ENCODE measurements around the gene MT1F.
A peak's percentile ranks its signal among the peaks of the same experiment; 100 is the strongest.

Gene MT1F

GRCh38 chr16:56681939-56682702 lies 24.4 kb downstream of the MT1F start, which contains the start of gene MT1X:
MT1X (plus strand) TSS chr16:56682470; CDS start chr16:56682541, 71 bp downstream.
- no peaks in the 10 kb centered on the region for H3K9me3 ChIP-seq (ENCODE audit: insufficient read depth, low read length, severe bottlenecking)
- peak; percentile 91 for DNase-seq
- peaks cover 3% of the 10 kb centered on the region for H3K27me3 ChIP-seq (ENCODE audit: insufficient read depth, low read length, poor library complexity)
- H3K36me3 ChIP-seq (ENCODE audit: insufficient read depth, low read length): no peaks in the 10 kb centered on the region
- no peaks in the 10 kb centered on the region for H4K20me1 ChIP-seq (ENCODE audit: insufficient read depth, low read length)
- H3K4me3 ChIP-seq (ENCODE audit: low read depth in 1 of 2, low read length in 2 of 2): peak within 1 kb of the TSS; percentile 90 to 93
- H3K27ac ChIP-seq (ENCODE audit: low read length): peak within 1 kb of the TSS; percentile 90
- peak within 1 kb of the TSS; percentile 92 for H3K9ac ChIP-seq (ENCODE audit: low read depth, low read length)
- no peaks in the 10 kb centered on the region for H3K79me2 ChIP-seq (ENCODE audit: insufficient read depth, low read length)
- H3K4me1 ChIP-seq (ENCODE audit: insufficient read depth, low read length): peaks cover 24% of the 10 kb centered on the region
- TF ChIP-seq CTCF (IDR thresholded peaks at IDR 0.05; ENCODE audit: borderline replicate concordance, extremely low read depth, low read length, poor library complexity, severe bottlenecking) (no peak), EZH2 (IDR thresholded peaks at IDR 0.05; ENCODE audit: borderline replicate concordance, low read depth, low read length, severe bottlenecking) (no peak)
- H2AFZ ChIP-seq (ENCODE audit: low read depth, low read length): peak within 1 kb of the TSS; percentile 91
- peak within 1 kb of the TSS; percentile 99 for H3K4me2 ChIP-seq (ENCODE audit: insufficient read depth, low read length)
- peak; percentile 99 for ATAC-seq (ENCODE audit: insufficient read depth, low read depth)

GRCh38 chr16:56682703-56683397 lies 25.1 kb downstream of the MT1F start:
- TF ChIP-seq CTCF (IDR thresholded peaks at IDR 0.05; ENCODE audit: borderline replicate concordance, extremely low read depth, low read length, poor library complexity, severe bottlenecking) (no peak), EZH2 (IDR thresholded peaks at IDR 0.05; ENCODE audit: borderline replicate concordance, low read depth, low read length, severe bottlenecking) (no peak)
- ATAC-seq (ENCODE audit: insufficient read depth, low read depth): peak; percentile 6; the same call in 2 of the 3 replicates

GRCh38 chr16:56683424-56684172 lies 25.8 kb downstream of the MT1F start:
- H3K9ac ChIP-seq (ENCODE audit: low read depth, low read length): peak overlapping the region; percentile 92
- no peak for TF ChIP-seq CTCF (IDR thresholded peaks at IDR 0.05; ENCODE audit: borderline replicate concordance, extremely low read depth, low read length, poor library complexity, severe bottlenecking)
- no peak for TF ChIP-seq EZH2 (IDR thresholded peaks at IDR 0.05; ENCODE audit: borderline replicate concordance, low read depth, low read length, severe bottlenecking)
- no peak for DNase-seq
- peak overlapping the region; percentile 91; the same call in 1 of the 2 replicates for H2AFZ ChIP-seq (ENCODE audit: low read depth, low read length)
- peak overlapping the region; percentile 99 for H3K4me2 ChIP-seq (ENCODE audit: insufficient read depth, low read length)
- no peaks in the 10 kb centered on the region for H3K27me3 ChIP-seq (ENCODE audit: insufficient read depth, low read length, poor library complexity)
- H3K4me3 ChIP-seq (ENCODE audit: low read depth in 1 of 2, low read length in 2 of 2): peak overlapping the region in 1 of 2 experiments; percentile 93; a peak in 2 of 4 replicates
- no peaks in the 10 kb centered on the region for H3K9me3 ChIP-seq (ENCODE audit: insufficient read depth, low read length, severe bottlenecking)
- H3K79me2 ChIP-seq (ENCODE audit: insufficient read depth, low read length): no peaks in the 10 kb centered on the region
- H3K36me3 ChIP-seq (ENCODE audit: insufficient read depth, low read length): no peaks in the 10 kb centered on the region
- no peak overlapping the region for H3K27ac ChIP-seq (ENCODE audit: low read length)
- H3K4me1 ChIP-seq (ENCODE audit: insufficient read depth, low read length): peaks cover 24% of the 10 kb centered on the region
- ATAC-seq (ENCODE audit: insufficient read depth, low read depth): no peak
- no peaks in the 10 kb centered on the region for H4K20me1 ChIP-seq (ENCODE audit: insufficient read depth, low read length)

More at GRCh38 chr16:56682703-56683397, 25.1 kb downstream of the MT1F start:
- no peaks in the 10 kb centered on the region for H3K79me2 ChIP-seq (ENCODE audit: insufficient read depth, low read length)
- peak overlapping the region; percentile 90 for H3K27ac ChIP-seq (ENCODE audit: low read length)
- H3K4me2 ChIP-seq (ENCODE audit: insufficient read depth, low read length): peak overlapping the region; percentile 99
- no peaks in the 10 kb centered on the region for H3K27me3 ChIP-seq (ENCODE audit: insufficient read depth, low read length, poor library complexity)
- peak overlapping the region; percentile 92 for H3K9ac ChIP-seq (ENCODE audit: low read depth, low read length)
- H4K20me1 ChIP-seq (ENCODE audit: insufficient read depth, low read length): no peaks in the 10 kb centered on the region
- no peaks in the 10 kb centered on the region for H3K9me3 ChIP-seq (ENCODE audit: insufficient read depth, low read length, severe bottlenecking)
- H3K4me1 ChIP-seq (ENCODE audit: insufficient read depth, low read length): peaks cover 24% of the 10 kb centered on the region
- peak; percentile 16 for DNase-seq
- H3K36me3 ChIP-seq (ENCODE audit: insufficient read depth, low read length): no peaks in the 10 kb centered on the region
- H2AFZ ChIP-seq (ENCODE audit: low read depth, low read length): peak overlapping the region; percentile 91
- peak overlapping the region; percentile 90 to 93 for H3K4me3 ChIP-seq (ENCODE audit: low read depth in 1 of 2, low read length in 2 of 2)
